Activated T-helper 1 cell treated with anti-CD3 and anti-CD28 coated beads, Interleukin-2, amount 50 U/mL, for 16 hours (primary cell): ENCODE results near the gene SHISA2.

Source experiments
- DNase-seq, 2 donors: peaks; one replicate each; pipeline ENCODE4 v3.0.0-alpha.2; 2020; ENCODE audit warnings: low read depth in 1 of 2, low spot score in 1 of 2

The SHISA2 gene

DNA sequence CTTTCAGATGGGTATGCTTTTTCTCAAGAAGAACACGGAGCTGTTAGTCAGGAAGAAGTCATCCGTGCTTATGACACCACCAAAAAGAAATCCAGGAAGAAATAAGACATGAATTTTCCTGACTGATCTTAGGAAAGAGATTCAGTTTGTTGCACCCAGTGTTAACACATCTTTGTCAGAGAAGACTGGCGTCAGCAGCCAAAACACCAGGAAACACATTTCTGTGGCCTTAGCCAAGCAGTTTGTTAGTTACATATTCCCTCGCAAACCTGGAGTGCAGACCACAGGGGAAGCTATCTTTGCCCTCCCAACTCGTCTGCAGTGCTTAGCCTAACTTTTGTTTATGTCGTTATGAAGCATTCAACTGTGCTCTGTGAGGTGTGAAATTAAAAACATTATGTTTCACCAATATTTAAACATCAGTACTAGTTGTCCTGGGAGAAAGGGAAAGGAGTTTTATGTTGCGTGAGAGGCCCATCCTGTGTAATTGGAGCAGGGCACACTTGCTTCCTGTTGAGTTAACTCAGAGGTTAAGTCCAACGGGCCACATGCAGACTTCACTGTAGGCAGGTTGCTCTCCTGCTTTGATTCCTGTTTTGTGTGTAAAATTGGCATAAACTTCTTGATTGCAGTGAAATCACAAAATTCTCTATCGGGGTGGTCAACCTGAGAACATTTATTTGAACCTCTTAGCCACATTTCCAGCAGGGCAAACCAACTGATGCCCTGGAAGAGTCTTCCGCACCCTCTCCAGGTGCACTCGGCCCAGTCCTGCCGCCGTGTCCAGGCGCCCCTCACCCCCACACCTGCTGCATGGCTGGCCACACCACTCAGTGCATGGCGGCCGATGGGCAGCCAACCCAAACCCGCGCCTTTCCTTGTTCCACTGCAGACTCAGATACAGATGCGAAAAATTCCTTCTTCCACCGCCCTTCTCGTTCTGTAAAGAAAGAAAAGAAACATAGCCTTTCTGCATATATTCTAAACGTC, 31.6 kb downstream of the SHISA2 start:
- DNase-seq, result no peak

DNA sequence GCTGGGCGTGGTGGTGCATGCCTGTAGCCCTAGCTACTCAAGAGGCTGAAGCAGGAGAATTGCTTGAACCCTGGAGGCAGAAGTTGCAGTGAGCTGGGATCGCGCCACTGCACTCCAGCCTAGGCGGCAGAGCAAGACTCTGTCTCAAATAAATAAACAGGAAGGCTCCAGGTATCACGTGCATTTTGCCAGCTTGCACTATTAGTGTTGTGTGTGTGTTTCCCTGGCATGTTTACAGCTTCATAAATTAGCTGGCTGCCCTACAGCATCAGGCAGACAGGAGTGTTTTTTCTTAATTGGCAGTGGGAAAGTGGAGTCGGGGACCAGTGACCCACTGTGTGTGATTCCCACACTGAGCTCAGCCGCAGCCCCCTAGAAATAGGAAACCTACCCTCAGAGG, 32.6 kb downstream of the SHISA2 start:
- DNase-seq, result no peak

DNA sequence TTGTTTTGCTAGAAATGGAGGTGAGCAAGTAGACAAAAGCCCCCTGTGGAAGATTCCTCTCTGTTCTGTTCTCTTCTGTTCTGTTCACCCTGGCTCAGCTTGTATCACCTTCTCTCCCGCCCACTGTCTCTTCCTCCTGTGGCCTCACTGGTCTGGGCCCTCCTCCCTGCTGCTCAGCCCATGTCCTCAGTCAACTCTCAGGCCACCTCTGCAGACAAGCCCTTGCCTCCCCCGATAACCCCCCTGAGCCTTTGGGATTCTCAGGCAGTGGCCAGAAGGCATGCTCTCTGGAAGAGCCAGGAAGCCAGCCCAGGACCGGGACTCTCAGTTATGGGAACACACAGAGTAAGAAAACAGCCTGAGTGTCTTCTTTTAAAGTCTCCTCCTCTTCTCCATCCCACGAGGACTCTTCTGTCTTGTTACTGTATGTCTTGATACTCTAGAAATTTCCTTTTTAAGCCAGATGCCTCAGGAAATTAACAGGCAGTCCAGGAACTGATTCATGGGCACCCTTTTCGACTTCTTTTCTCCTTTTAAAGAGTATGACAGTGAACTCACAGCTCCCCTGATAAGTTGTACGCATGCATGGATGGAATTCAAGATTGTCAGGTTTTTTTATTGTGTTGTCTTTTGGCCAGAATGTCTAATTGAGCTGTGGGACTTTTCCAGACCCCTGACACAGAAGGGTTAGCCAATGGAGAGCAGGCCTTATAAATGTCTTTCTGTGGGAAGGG, 33.7 kb downstream of the SHISA2 start:
- no peak for DNase-seq

DNA sequence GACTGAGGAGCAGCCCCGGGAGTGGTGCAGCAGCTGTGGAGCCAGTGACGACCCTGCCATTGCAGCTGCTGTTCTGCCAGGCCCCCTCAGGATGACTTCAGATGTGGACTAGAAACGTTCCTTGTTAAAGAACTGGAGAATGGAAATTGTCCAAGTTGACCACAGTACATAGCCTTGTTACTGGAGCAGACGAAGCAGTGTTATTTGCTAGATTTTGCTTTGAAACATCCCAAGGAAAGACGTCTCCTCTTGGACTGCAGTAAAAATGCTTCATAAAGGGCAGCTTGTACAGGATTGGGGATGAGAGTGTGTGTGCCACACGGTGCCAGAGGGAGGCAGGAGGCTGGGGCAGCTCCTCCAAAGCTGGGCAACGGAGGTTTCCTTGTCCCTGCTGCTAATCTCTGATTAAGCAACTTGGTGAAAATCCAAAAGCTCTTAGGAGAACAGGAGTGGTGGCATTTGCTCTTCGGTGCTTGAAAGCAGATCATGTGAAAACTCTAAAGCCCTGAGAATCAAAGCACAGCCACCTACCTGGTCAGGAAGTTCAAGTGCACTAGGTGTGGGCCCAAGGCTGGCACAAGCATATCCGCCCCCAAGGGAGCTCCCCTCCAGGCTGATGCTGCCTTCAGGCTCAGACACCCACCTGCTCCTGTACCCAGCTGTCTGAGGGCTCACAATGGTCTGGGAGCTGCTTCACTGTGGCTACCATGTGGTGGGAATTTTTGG, 34.5 kb downstream of the SHISA2 start:
- DNase-seq, result no peak

DNA sequence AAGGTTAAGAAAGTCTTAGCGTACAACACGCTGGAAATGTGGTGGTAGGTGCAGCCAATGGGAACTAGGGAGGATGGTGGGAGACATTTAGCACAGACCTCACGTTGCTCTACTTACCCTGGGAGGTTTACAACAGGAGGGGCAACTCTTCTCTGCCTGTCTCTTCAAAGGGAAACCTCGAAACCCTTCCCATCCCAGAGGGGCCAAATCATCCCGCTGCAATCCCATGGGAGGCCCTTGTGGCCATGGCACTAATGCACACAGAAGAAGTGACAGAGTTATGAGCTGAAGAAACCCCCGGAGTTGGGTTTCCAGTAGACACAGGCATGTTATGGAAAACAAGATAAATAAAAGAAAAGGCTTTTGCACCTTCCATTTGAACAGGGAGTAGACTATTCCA, 35.6 kb downstream of the SHISA2 start:
- DNase-seq, result no peak

DNA sequence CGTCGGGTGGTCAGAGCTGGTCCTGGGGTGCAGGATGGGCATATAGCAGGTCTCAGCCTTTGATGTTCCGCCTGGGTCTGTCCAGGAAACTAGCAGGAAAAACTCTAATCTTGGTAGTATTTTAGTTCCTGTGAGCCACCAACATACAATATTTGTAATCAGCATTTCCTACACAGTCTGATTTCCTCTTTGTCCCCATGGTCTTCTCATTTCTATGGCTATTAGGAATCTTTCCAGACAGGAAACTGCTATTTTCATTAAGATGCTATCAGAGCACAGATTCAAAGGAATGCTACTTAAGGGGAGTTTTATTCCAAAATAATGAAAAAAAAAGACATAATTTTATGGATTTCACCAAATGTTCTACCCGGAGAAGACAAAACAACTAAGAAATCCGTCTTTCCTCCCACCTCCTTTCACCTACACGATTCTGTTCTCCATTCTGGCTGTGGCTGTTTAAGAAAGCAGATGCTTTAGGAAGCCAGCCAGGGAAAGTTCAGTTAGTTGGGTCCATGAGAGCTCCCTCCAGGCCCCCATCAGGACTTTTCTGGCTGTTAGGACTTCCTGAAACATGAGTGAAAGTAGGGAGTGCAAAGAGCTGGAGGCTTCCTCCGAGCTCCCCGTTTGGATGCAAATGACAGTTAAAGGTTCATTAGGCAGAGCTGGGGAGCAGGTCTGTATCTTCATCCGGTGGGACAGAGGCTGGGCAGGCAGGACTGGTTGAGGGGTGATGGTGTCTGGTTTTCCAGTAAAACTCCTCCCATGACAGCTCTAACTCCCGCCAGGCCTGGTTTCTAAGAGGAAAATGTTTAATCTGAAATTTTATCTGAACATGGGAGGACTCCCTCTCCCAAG, 36.3 kb downstream of the SHISA2 start:
- DNase-seq, result no peak

DNA sequence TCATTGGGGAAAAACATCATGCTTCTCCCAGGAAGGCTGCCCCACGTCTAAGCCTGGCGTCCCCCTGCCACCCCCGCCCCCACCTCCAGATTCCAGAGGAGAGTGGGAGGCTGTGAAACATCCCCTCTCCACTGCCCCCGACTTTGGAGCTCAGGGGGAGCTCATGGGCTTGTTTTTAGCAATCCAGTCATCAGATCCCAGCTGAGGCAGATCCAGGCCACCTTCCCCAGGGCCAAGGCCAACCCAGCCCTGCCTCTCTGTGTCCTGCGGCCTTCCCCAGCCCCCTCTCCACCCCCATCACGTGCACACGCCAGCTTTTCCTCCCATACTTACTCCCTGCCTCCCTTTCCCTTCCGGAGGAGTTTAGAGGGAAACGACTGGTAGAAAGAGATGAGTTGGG, 38.8 kb downstream of the SHISA2 start:
- DNase-seq, result no peak

DNA sequence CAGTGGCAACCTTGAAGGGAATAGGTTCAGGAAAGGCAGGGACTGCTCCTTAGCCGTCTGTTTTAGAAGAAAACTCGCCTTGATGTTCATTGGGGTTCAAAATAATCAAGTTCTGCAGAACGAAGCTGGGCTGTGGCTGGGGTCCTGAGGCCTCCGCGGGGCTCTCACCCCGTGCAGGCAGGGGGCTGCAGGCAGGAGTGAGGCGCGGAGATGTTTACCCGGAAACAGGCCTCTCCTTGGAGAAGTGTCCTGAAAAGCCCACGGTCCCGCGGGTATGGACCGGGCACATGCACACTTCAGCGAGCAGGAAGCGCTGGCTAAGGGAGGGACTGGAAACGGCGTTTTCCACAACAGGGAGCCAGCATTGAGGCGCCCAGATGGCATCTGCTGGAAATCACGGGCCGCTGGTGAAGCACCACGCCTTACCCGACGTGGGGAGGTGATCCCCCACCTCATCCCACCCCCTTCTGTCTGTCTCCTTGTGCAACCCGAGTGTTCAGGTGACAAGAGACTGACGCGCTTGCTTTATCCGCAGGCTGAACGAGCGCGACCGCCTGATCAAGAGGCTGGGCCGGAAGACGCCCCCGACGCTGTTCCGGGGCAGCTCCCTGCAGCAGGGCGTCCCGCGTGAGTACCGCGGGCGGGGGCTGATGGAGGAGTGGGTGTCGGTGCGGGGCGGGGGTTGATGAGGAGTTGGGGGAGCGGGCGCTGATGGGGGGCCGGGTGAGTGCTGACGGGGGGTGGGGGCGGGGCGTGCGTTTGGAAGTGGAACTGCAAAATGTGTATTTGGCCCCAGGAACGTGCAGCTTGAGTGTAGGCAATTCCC, 39.6 kb downstream of the SHISA2 start:
- DNase-seq, result peak; percentile 22 to 36

DNA sequence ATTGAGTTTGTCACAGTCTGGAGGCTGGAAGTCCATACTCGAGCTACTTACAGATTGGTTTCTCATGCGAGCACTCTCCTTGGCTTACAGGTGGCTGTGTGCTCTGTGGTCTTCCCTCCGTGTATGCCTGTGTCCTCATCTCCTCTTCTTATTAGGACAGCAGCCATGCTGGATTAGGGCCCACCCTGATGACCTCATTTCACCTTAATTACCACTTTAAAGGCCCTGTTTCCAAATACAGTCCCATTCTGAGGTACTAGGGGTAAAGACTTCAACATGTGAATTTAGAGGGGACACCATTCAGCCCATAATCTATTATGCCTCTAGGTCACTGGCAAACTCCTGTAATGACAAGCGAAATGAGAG, 40.6 kb downstream of the SHISA2 start:
- no peak for DNase-seq

DNA sequence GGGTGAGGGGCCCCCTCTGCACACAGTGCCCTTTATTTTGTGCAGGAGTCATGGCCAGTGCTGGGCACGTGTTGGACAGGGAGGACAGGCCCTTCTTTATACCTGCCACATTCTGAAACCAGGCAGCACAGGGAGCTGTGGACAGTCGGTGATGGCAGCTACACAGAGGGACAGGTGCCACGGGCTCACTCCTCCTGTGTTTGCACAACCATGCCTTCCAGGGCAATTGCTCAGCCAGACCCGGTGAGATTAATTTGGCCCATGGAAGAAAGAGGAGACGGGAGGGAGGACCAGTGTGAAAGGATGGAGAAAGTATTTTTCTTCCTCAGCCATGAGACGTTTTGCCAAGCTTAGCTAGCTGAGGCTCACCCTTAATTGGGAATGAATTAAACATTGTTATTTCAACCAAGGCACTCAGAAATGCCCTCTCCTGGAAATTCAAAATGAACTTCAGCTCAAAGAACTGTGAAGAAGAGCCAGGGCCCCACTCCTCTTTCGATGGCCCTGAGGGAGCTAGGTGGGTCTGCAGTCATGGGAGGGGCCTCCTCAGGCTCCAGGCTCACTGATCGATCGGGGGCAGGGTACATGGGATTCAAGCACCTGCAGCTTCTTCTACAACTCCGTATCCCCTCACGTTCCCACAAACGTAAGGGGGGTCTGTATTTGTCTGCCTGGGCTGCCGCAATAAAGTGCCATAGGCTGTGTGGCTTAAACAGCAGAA, 41.2 kb downstream of the SHISA2 start:
- DNase-seq, result no peak

DNA sequence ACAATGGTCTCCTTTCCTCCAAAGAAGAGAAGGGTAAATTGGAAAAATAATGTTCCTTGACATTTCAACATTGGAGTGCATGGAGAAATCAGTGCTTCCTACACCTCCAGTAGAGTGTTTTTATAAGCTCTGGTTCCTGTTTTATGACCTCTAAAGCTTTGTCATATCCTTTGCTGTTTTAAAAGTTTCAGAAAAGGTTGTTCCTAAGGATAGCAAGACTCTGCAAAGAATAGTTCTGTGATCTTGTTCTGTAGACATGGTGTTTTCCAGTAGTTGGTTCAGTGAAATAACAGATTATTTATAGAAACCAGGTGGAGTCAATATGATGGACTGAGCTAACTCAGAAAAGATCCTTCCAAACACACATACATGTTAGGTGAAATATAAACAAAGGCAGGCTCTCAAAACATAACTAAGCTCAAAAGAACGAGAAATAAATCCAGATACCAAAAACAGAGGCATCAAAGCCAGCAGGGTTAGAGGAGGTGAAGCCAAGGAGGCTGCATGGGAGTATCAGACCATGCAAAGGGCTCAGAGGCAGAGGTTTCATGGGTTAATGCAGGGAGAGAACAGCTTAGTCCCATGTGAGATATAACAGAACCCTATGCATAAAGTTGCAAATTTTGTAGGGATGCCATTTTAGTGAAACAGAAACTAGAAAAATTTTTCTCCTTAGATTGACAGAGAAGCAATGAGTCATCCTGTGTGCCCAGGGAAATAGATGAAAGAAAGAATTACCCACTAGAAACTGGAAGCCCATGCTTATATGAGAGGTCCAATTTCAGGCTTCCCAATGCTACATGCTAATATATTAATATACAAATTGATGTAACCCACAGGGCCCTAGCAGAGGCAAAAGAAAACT, 44.3 kb downstream of the SHISA2 start:
- DNase-seq, result no peak
